Heart left ventricle (tissue), 16 donors: ENCODE results near the gene SNX24. TPM values are rescaled to one million over a fixed set of nuclear protein-coding genes. Genes with fewer than 3 reads are reported as not detected.

Experiments
- ATAC-seq, 4 donors: fragments of 200-7000 bp; cut with Tn5 transposase; one replicate each; pipeline ENCODE4 v1.9.1; 2020 to 2022; ENCODE audit warnings: moderate library complexity in 4 of 4, mild to moderate bottlenecking in 3 of 4, moderate number of reproducible peaks in 1 of 4
- DNase-seq, 5 donors: peaks; one replicate each; pipeline ENCODE4 v3.0.0-alpha.2; 2020
- H3K27ac ChIP-seq, 12 donors: fragments of 200-600 bp; sonication (generic) in 4 of 12; one replicate each; pipeline versions ENCODE4 v1.5.0 to v1.8.0; 2016 to 2022; ENCODE audit warnings: mild to moderate bottlenecking in 2 of 12
- H3K27me3 ChIP-seq, 9 donors: fragments of 200-600 bp; sonication (generic) in 2 of 9; one replicate each; pipeline versions ENCODE4 v1.5.1 to v1.8.0; 2016 to 2022; ENCODE audit warnings: mild to moderate bottlenecking in 3 of 9
- H3K36me3 ChIP-seq, 9 donors: fragments of 200-600 bp; sonication (generic) in 2 of 9; one replicate each; pipeline versions ENCODE4 v1.5.0 to v1.8.0; 2018 to 2022; ENCODE audit warnings: mild to moderate bottlenecking in 2 of 9
- H3K4me1 ChIP-seq, 12 donors: fragments of 200-600 bp; sonication (generic) in 4 of 12; one replicate each; pipeline versions ENCODE4 v1.5.0 to v1.8.0; 2016 to 2022; ENCODE audit warnings: mild to moderate bottlenecking in 3 of 12
- H3K4me3 ChIP-seq, 12 donors: fragments of 200-600 bp; sonication (generic) in 4 of 12; one replicate each; pipeline versions ENCODE4 v1.5.0 to v1.8.0; 2017 to 2022; ENCODE audit warnings: mild to moderate bottlenecking in 9 of 12, moderate library complexity in 4 of 12
- H3K9me3 ChIP-seq, 12 donors: fragments of 200-600 bp; sonication (generic) in 4 of 12; one replicate each; pipeline versions ENCODE4 v1.5.0 to v1.8.0; 2016 to 2022; ENCODE audit warnings: mild to moderate bottlenecking in 1 of 12
- POLR2A ChIP-seq, 2 donors: fragments of 450-650 bp; IDR thresholded peaks; one replicate each; pipeline ENCODE4 v1.6.1; 2017; ENCODE audit warnings: antibody characterized with exemption in 2 of 2, mild to moderate bottlenecking in 2 of 2, moderate library complexity in 2 of 2
- WGBS, 4 donors: extraction: QIAGEN DNeasy Blood & Tissue Kit in 2 of 4; methylation state at CpG; one replicate each; pipeline versions ENCODE4 v1.1.5 to v1.1.7; 2013 to 2018; 5-methylcytosine and 5-hydroxymethylcytosine counted together
- intact Hi-C, 10 donors: fragments of 100-400 bp; cut with DNase I; formaldehyde crosslinking; loops; one replicate each; pipeline versions ENCODE4 v1.11.1 to v1.14.2; 2022
- polyA plus RNA-seq, 2 donors: library from polyadenylated mRNA; stranded (reverse); fragments of 200-250 nt; gene quantifications; one replicate each; pipeline ENCODE4 v1.2.3, GENCODE V29; 2013
- total RNA-seq, 9 donors: library from RNA; depleted of rRNA in 2 of 9; stranded (reverse); fragments of >200 nt in 2 of 9; fragmentation: NEBNext Ultra II Directional in 3 of 9; extraction: Animal tissue kit (Norgen Biotek cat#: 25700) in 3 of 9; gene quantifications; one replicate each; pipeline versions ENCODE4 v1.1.0 to v1.2.4, GENCODE V29; 2016 to 2023
- TF ChIP-seq, protein P1 (sequence below), 12 donors: fragments of 200-600 bp; sonication (generic) in 4 of 12; IDR thresholded peaks; one replicate each; pipeline versions ENCODE4 v1.5.0 to v1.8.0; 2018 to 2022; ENCODE audit warnings: antibody characterized with exemption in 12 of 12, mild to moderate bottlenecking in 5 of 12
- donor health status: ischemic (EF 13 %, LVEDD 7.1; RV severe dilation, severe dysfunction).
- donor health status: healthy with polysubstance abuse.
- donor health status: DM: no; HTN: yes; CAD: no.
- donor health status: DM: no; HTN: no; CAD: no.
- donor health status: ischemic (EF 25% LVEDD 6.9; RV normal size, moderate dysfunction).
- donor health status: ischemic (EF 25% LVEDD 5.7; RV mildly dilated, moderate dysfunction).
- donor health status: healthy.
- donor health status: DM: yes; HTN: yes; CAD: no.
- donor health status: ischemic (EF 35%, LVEDD 5.7; RV mildly dilated, moderate dysfunction).
- donor health status: nonischemic (EF 11% LVEDD 7.7; RV severe dilation, severe dysfunction).
- donor health status: DM: yes; HTN: yes; CAD: no.
- donor health status: PGD.
- donor health status: ischemic (EF 29% LVEDD 5.4; RV normal size, mild dysfunction).
- donor health status: nonischemic (EF 23%, LVEDD 6.1; RV moderate dilation, normal function).

SNX24 gene
- total and polyA plus RNA-seq, 11 donors, result 10.0 to 21.2 (median 14.8) TPM

DNA sequence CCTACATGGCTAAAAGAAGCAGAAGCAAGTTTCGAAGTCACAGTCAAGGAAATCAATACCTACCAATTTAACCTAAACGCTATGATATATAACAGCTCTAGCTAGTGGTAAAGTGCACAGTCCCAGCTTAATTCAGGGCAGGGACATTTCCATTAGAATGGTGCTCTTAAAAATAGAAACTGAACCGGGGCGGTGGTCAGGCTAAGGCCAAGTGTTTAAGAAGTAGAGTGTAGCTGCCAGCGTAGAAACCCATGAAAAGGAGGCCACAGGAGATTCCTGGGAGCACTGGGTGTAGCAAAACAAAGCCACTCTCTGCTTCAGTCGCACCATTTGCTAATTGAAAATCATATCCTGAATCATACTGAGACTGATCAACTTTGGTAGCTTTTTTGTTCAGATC, 162.3 kb downstream of the SNX24 start:
- no peak overlapping the region for H3K27ac ChIP-seq
- 81 to 91% (median 89%) methylated on average over 6 of the region's 6 CpGs for WGBS, 4 donors
- intact Hi-C loops, result no loop called here
- H3K36me3 ChIP-seq, result peaks cover 0 to 14% (median 3%) of the 10 kb centered on the region in 9 donors
- DNase-seq, result no peak
- H3K4me1 ChIP-seq, result no peaks in the 10 kb centered on the region
- no peak for ATAC-seq
- H3K9me3 ChIP-seq, result no peaks in the 10 kb centered on the region
- no peaks in the 10 kb centered on the region for H3K27me3 ChIP-seq
- no peak for TF ChIP-seq POLR2A (IDR thresholded peaks at IDR 0.05)
- TF ChIP-seq, protein P1, sequence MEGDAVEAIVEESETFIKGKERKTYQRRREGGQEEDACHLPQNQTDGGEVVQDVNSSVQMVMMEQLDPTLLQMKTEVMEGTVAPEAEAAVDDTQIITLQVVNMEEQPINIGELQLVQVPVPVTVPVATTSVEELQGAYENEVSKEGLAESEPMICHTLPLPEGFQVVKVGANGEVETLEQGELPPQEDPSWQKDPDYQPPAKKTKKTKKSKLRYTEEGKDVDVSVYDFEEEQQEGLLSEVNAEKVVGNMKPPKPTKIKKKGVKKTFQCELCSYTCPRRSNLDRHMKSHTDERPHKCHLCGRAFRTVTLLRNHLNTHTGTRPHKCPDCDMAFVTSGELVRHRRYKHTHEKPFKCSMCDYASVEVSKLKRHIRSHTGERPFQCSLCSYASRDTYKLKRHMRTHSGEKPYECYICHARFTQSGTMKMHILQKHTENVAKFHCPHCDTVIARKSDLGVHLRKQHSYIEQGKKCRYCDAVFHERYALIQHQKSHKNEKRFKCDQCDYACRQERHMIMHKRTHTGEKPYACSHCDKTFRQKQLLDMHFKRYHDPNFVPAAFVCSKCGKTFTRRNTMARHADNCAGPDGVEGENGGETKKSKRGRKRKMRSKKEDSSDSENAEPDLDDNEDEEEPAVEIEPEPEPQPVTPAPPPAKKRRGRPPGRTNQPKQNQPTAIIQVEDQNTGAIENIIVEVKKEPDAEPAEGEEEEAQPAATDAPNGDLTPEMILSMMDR (IDR thresholded peaks at IDR 0.05), result no peak
- no peak overlapping the region for H3K4me3 ChIP-seq

DNA sequence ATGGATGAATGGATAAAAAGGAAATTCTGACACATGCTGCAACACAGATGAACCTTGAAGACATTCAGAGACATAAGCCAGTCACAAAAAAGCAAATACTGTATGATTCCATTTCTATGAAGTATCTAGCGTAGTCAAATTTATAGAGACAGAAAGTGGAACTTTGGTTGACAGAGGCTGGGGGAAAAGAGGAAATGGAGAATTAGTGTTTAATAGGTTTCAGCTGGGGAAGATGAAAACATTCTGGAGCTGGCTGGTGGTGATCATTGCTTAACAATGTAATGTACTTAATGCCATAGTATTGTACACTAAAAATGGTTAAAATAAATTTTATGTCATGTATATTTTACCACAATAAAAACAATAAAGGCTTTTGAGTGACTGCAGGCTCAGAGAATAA, 166.9 kb downstream of the SNX24 start:
- ATAC-seq (no peak), DNase-seq (no peak)
- no peak for TF ChIP-seq POLR2A (IDR thresholded peaks at IDR 0.05)
- TF ChIP-seq, protein P1 (IDR thresholded peaks at IDR 0.05), result no peak
- H3K27ac ChIP-seq, result no peak overlapping the region
- no peaks in the 10 kb centered on the region for H3K9me3 ChIP-seq
- H3K4me1 ChIP-seq, result no peaks in the 10 kb centered on the region
- no peak overlapping the region for H3K4me3 ChIP-seq
- 91 to 97% (median 95%) methylated on average over 1 of the region's 1 CpG for WGBS, 4 donors
- intact Hi-C loops, result no loop called here
- no peaks in the 10 kb centered on the region for H3K27me3 ChIP-seq
- peaks cover 0 to 11% (median 0%) of the 10 kb centered on the region in 9 donors for H3K36me3 ChIP-seq

DNA sequence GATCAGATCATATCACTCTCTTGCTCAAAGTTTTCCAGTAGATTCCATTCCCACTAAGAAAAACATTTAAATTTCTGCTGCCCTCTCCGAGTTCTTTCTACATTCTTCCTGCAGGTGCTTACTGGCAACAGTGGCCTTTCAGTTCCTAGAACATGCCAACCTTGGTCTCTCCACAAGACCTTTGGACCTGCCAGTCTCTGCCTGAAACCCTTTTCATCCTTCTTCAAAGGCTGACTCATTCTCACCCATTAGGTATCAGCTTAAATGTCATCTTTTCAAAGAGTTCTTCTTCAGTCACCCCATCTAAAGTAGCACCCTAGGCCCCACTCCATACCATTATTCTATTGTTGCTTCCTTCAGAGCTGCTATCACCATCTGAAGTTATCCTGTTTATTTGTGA, 169.3 kb downstream of the SNX24 start:
- 95 to 100% (median 96%) methylated on average over 1 of the region's 1 CpG for WGBS, 4 donors
- no peak for DNase-seq

DNA sequence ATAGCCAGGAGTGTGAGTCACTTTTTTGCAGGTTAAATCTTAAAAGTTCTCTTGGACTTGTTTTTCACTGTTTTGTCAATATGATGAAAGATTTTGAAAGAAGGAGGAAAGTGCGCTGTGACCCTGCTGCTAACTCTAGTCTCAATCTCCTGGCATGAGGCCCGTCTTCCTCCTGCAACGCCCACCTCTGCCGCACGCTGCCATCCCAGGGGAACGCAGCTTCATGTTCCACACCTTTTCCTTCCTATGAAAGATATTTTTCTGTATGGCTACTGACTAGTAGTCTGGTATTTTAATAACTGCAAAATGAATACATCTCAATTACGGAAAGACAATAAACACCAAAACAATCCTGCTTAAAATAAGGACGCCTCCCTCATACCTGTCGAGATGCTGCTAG, 182.8 kb downstream of the SNX24 start:
- Histone ChIP-seq H3K36me3 (peaks cover 0 to 60% (median 43%) of the 10 kb centered on the region in 9 donors), H3K27ac (peak overlapping the region in 6 of 12 donors; percentile 1 to 60 (median 50)), H3K4me3 (no peak overlapping the region), H3K9me3 (no peaks in the 10 kb centered on the region), H3K27me3 (no peaks in the 10 kb centered on the region), H3K4me1 (peaks cover 0 to 33% (median 10%) of the 10 kb centered on the region in 12 donors)
- DNase-seq (peak in 4 of 5 donors; percentile 61 to 70 (median 68)), ATAC-seq (peak; percentile 25 to 77 (median 56))
- intact Hi-C loops, result no loop called here
- WGBS, 4 donors, result 52 to 73% (median 70%) methylated on average over 9 of the region's 9 CpGs
- TF ChIP-seq, protein P1 (IDR thresholded peaks at IDR 0.05), result no peak
- TF ChIP-seq POLR2A (IDR thresholded peaks at IDR 0.05), result no peak

More for the DNA sequence above, 169.3 kb downstream of the SNX24 start:
- Histone ChIP-seq H3K27me3 (no peaks in the 10 kb centered on the region), H3K9me3 (no peaks in the 10 kb centered on the region), H3K4me1 (no peaks in the 10 kb centered on the region), H3K4me3 (no peak overlapping the region), H3K27ac (no peak overlapping the region), H3K36me3 (no peaks in the 10 kb centered on the region)
- intact Hi-C loops, result no loop called here
- TF ChIP-seq POLR2A (IDR thresholded peaks at IDR 0.05), result no peak
- TF ChIP-seq, protein P1 (IDR thresholded peaks at IDR 0.05), result no peak
- ATAC-seq, result no peak
